ENCODE results near the gene CHAMP1. TPM values are rescaled to one million over a fixed set of nuclear protein-coding genes. Genes with fewer than 3 reads are reported as not detected.
A peak's percentile ranks its signal among the peaks of the same experiment; 100 is the strongest.

Gene CHAMP1
- polyA plus RNA-seq, 1 of the 3 experiments (the other 2 are of a cell fraction), result 28.6 TPM

DNA sequence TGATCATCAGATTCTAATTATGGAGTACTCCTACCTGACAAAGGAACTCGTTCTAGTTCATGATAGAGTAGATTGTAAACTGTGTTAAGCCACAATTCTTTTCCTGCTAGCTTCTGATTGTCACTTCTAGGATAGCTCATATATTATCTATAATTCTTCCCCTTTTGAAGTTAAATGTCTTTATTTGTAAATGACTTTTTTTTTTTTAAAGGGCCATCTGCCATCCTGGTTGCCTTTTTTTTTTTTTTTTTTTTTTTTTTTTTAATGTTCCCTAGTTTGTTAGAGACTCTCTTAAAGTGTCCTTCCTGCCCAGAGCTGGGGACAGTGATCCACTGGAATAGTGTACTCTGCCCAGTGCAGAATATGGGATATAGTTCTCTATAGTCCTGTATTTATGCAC is 4.3 kb downstream of the CHAMP1 start:
- POLR2A ChIA-PET, result no interaction called here
- Histone ChIP-seq H2AFZ (ENCODE audit: low read depth) (no peak overlapping the region), H3K4me2 (0 out of 2 replicates have a peak overlapping the region, but pooled peaks have one; percentile 21), H4K20me1 (ENCODE audit: insufficient read depth) (peaks cover 52% of the 10 kb centered on the region), H3K27me3 (ENCODE audit: insufficient read depth) (no peaks in the 10 kb centered on the region), H3K9me3 (no peaks in the 10 kb centered on the region), H3K27ac (ENCODE audit: low read depth in 2 of 2, low read length in 1 of 2) (no peak overlapping the region), H3K9me2 (no peaks in the 10 kb centered on the region), H3K9ac (no peak overlapping the region), H3K4me1 (ENCODE audit: control insufficient read depth in 1 of 2, insufficient read depth in 2 of 2, low read depth in 1 of 2, low read length in 1 of 2) (peaks cover 6 to 17% of the 10 kb centered on the region in 2 experiments; a peak in 3 of 4 replicates), H3K4me3 (ENCODE audit: low read depth in 2 of 2, low read length in 1 of 2) (no peak overlapping the region), H3K79me2 (ENCODE audit: insufficient read depth) (peaks cover 88% of the 10 kb centered on the region), H3F3A (replicated peaks; ENCODE audit: insufficient read depth) (peaks cover 13% of the 10 kb centered on the region), H3K36me3 (replicated peaks in 1 of 2; ENCODE audit: control insufficient read depth in 1 of 2, insufficient read depth in 2 of 2, low read length in 1 of 2) (peaks cover 24 to 35% of the 10 kb centered on the region in 2 experiments)
- CTCF ChIA-PET, result interaction anchor here (1.0 to 2.5 kb wide), 3 partner anchors 8 to 22 kb away, joined by 3 to 9 read pairs (median 3); no protein-coding TSS in a partner anchor
- TF ChIP-seq FOSL2 (IDR thresholded peaks at IDR 0.05; ENCODE audit: borderline replicate concordance, low read depth) (no peak), EP300 (IDR thresholded peaks at IDR 0.05; ENCODE audit: borderline replicate concordance in 1 of 2, low read depth in 1 of 2, low read length in 1 of 2) (no peak), CHD2 (IDR thresholded peaks at IDR 0.05; ENCODE audit: low read length, partially characterized antibody) (no peak), MEF2A (IDR thresholded peaks at IDR 0.05; ENCODE audit: borderline replicate concordance, low read depth) (no peak), ELF1 (IDR thresholded peaks at IDR 0.05) (no peak), NFIC (IDR thresholded peaks at IDR 0.05; ENCODE audit: borderline replicate concordance) (no peak), RCOR1 (IDR thresholded peaks at IDR 0.05; ENCODE audit: low read length) (no peak), GATA2 (CRISPR knock-in tag; IDR thresholded peaks at IDR 0.05) (no peak), MXI1 (IDR thresholded peaks at IDR 0.05; ENCODE audit: low read depth, low read length) (no peak), YY1 (IDR thresholded peaks at IDR 0.05; ENCODE audit: low read depth) (no peak), SMC3 (IDR thresholded peaks at IDR 0.05; ENCODE audit: low read depth, low read length) (no peak), POLR2AphosphoS5 (IDR thresholded peaks at IDR 0.05; ENCODE audit: low read depth, low read length) (no peak), TEAD4 (IDR thresholded peaks at IDR 0.05; ENCODE audit: borderline replicate concordance, insufficient read depth) (no peak), TCF12 (IDR thresholded peaks at IDR 0.05) (no peak), FOXJ3 (CRISPR knock-in tag; IDR thresholded peaks at IDR 0.05) (no peak), TAF1 (IDR thresholded peaks at IDR 0.05; ENCODE audit: borderline replicate concordance, low read depth, low read length) (no peak)
- TF ChIP-seq, protein P1, sequence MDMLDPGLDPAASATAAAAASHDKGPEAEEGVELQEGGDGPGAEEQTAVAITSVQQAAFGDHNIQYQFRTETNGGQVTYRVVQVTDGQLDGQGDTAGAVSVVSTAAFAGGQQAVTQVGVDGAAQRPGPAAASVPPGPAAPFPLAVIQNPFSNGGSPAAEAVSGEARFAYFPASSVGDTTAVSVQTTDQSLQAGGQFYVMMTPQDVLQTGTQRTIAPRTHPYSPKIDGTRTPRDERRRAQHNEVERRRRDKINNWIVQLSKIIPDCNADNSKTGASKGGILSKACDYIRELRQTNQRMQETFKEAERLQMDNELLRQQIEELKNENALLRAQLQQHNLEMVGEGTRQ (IDR thresholded peaks at IDR 0.05; ENCODE audit: borderline replicate concordance, low read depth, low read length), result no peak
- TF ChIP-seq, protein P2, sequence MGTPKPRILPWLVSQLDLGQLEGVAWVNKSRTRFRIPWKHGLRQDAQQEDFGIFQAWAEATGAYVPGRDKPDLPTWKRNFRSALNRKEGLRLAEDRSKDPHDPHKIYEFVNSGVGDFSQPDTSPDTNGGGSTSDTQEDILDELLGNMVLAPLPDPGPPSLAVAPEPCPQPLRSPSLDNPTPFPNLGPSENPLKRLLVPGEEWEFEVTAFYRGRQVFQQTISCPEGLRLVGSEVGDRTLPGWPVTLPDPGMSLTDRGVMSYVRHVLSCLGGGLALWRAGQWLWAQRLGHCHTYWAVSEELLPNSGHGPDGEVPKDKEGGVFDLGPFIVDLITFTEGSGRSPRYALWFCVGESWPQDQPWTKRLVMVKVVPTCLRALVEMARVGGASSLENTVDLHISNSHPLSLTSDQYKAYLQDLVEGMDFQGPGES (IDR thresholded peaks at IDR 0.05; ENCODE audit: low read depth, low read length), result no peak
- TF ChIP-seq, protein P3, sequence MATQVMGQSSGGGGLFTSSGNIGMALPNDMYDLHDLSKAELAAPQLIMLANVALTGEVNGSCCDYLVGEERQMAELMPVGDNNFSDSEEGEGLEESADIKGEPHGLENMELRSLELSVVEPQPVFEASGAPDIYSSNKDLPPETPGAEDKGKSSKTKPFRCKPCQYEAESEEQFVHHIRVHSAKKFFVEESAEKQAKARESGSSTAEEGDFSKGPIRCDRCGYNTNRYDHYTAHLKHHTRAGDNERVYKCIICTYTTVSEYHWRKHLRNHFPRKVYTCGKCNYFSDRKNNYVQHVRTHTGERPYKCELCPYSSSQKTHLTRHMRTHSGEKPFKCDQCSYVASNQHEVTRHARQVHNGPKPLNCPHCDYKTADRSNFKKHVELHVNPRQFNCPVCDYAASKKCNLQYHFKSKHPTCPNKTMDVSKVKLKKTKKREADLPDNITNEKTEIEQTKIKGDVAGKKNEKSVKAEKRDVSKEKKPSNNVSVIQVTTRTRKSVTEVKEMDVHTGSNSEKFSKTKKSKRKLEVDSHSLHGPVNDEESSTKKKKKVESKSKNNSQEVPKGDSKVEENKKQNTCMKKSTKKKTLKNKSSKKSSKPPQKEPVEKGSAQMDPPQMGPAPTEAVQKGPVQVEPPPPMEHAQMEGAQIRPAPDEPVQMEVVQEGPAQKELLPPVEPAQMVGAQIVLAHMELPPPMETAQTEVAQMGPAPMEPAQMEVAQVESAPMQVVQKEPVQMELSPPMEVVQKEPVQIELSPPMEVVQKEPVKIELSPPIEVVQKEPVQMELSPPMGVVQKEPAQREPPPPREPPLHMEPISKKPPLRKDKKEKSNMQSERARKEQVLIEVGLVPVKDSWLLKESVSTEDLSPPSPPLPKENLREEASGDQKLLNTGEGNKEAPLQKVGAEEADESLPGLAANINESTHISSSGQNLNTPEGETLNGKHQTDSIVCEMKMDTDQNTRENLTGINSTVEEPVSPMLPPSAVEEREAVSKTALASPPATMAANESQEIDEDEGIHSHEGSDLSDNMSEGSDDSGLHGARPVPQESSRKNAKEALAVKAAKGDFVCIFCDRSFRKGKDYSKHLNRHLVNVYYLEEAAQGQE (IDR thresholded peaks at IDR 0.05; ENCODE audit: low read depth, low read length), result no peak
- TF ChIP-seq, protein P4, sequence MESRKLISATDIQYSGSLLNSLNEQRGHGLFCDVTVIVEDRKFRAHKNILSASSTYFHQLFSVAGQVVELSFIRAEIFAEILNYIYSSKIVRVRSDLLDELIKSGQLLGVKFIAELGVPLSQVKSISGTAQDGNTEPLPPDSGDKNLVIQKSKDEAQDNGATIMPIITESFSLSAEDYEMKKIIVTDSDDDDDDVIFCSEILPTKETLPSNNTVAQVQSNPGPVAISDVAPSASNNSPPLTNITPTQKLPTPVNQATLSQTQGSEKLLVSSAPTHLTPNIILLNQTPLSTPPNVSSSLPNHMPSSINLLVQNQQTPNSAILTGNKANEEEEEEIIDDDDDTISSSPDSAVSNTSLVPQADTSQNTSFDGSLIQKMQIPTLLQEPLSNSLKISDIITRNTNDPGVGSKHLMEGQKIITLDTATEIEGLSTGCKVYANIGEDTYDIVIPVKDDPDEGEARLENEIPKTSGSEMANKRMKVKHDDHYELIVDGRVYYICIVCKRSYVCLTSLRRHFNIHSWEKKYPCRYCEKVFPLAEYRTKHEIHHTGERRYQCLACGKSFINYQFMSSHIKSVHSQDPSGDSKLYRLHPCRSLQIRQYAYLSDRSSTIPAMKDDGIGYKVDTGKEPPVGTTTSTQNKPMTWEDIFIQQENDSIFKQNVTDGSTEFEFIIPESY (IDR thresholded peaks at IDR 0.05; ENCODE audit: borderline replicate concordance, low read depth), result no peak
- 55% methylated on average over 1 of the region's 1 CpG for WGBS (ENCODE audit: low lambda C conversion rate)
- no peak for DNase-seq
